Chondrocyte (in vitro differentiated cells): ENCODE results near the gene TMEM183A. TPM values are rescaled to one million over a fixed set of nuclear protein-coding genes. Genes with fewer than 3 reads are reported as not detected.

Source experiments
- DNase-seq: peaks from one replicate; pipeline ENCODE4 v3.0.0; 2021; ENCODE audit warnings: mixed read lengths, low spot score
- H3K27ac Mint-ChIP-seq: one replicate; pipeline ENCODE4 v1.8.0; 2021; ENCODE audit warnings: mild to moderate bottlenecking, moderate library complexity, mixed read lengths; ENCODE audit not compliant: unreplicated experiment
- H3K27me3 Mint-ChIP-seq: 2 replicates; pipeline ENCODE4 v1.8.0; 2021; ENCODE audit warnings: low read depth, mixed read lengths
- H3K36me3 Mint-ChIP-seq: 2 replicates; pipeline ENCODE4 v1.8.0; 2021; ENCODE audit warnings: low read depth, mixed read lengths
- H3K4me1 Mint-ChIP-seq: 2 replicates; pipeline ENCODE4 v1.8.0; 2021; ENCODE audit warnings: low read depth, mild to moderate bottlenecking, mixed read lengths
- H3K4me3 Mint-ChIP-seq: one replicate; pipeline ENCODE4 v1.8.0; 2021; ENCODE audit warnings: mild to moderate bottlenecking, moderate library complexity, mixed read lengths; ENCODE audit not compliant: unreplicated experiment
- H3K9me3 Mint-ChIP-seq: 2 replicates; pipeline ENCODE4 v1.8.0; 2021; ENCODE audit warnings: low read depth, mixed read lengths
- CTCF ChIP-seq: fragments of 200-600 bp; sonication (generic); IDR thresholded peaks from 2 replicates; pipeline ENCODE4 v1.5.0; 2021; ENCODE audit warnings: antibody characterized with exemption, mild to moderate bottlenecking, moderate library complexity
- total RNA-seq: library from RNA; stranded (reverse); gene quantifications from 3 replicates; pipeline ENCODE4 v1.2.1, GENCODE V29; 2021

The TMEM183A gene
- total RNA-seq, 1 donor from 2014 or later = 51.4 TPM

- no peak for DNase-seq
- Mint-ChIP-seq H3K36me3 (peaks cover 4% of the 10 kb centered on the region), H3K27ac (no peak overlapping the region), H3K9me3 (no peaks in the 10 kb centered on the region), H3K4me3 (no peak overlapping the region), H3K27me3 (peaks cover 7% of the 10 kb centered on the region), H3K4me1 (peaks cover 30% of the 10 kb centered on the region)
- TF ChIP-seq CTCF = no peak
These were observed 38.8 kb upstream of the TMEM183A start for GRCh38 chr1:202968351-202968750.

GRCh38 chr1:202968895-202969295 is 38.3 kb upstream of the TMEM183A start:
- Mint-ChIP-seq H3K4me3 (no peak overlapping the region), H3K36me3 (peaks cover 2% of the 10 kb centered on the region), H3K9me3 (no peaks in the 10 kb centered on the region), H3K4me1 (peaks cover 30% of the 10 kb centered on the region), H3K27me3 (peaks cover 11% of the 10 kb centered on the region), H3K27ac (no peak overlapping the region)
- peak; percentile 75 for TF ChIP-seq CTCF
- no peak for DNase-seq

GRCh38 chr1:202972046-202972445 is 35.1 kb upstream of the TMEM183A start:
- no peak for DNase-seq
- H3K27me3 Mint-ChIP-seq = peaks cover 28% of the 10 kb centered on the region
- H3K9me3 Mint-ChIP-seq = no peaks in the 10 kb centered on the region
- H3K27ac Mint-ChIP-seq = no peak overlapping the region
- peaks cover 13% of the 10 kb centered on the region for H3K4me1 Mint-ChIP-seq
- H3K36me3 Mint-ChIP-seq = no peaks in the 10 kb centered on the region
- no peak overlapping the region for H3K4me3 Mint-ChIP-seq
- no peak for TF ChIP-seq CTCF

GRCh38 chr1:202974856-202975255 is 32.3 kb upstream of the TMEM183A start:
- Mint-ChIP-seq H3K4me3 (no peak overlapping the region), H3K4me1 (no peaks in the 10 kb centered on the region), H3K27me3 (peaks cover 49% of the 10 kb centered on the region), H3K36me3 (no peaks in the 10 kb centered on the region), H3K27ac (no peak overlapping the region), H3K9me3 (no peaks in the 10 kb centered on the region)
- no peak for TF ChIP-seq CTCF
- DNase-seq = no peak

GRCh38 chr1:202976633-202977032 is 30.5 kb upstream of the TMEM183A start:
- DNase-seq = no peak
- Mint-ChIP-seq H3K9me3 (no peaks in the 10 kb centered on the region), H3K36me3 (no peaks in the 10 kb centered on the region), H3K27me3 (peaks cover 56% of the 10 kb centered on the region), H3K4me1 (no peaks in the 10 kb centered on the region), H3K27ac (no peak overlapping the region), H3K4me3 (no peak overlapping the region)
- no peak for TF ChIP-seq CTCF
